Common myeloid progenitor, CD34-positive (primary cell): Measurements from ENCODE around the gene RTCB.

Experiments used
- CTCF ChIA-PET: fragments of 350-600 bp; sonication (Branson Sonifier 250); formaldehyde crosslinking; loops from one replicate; lab custom pipeline; 2021; ENCODE audit warnings: antibody characterized with exemption; lab: Charles Lee
- POLR2A ChIA-PET: fragments of 350-600 bp; sonication (Branson Sonifier 250); formaldehyde crosslinking; loops from one replicate; lab custom pipeline; 2021; ENCODE audit warnings: antibody characterized with exemption; lab: Charles Lee
- DNase-seq, 3 donors: peaks; one replicate each; pipeline versions ENCODE4 v3.0.0 to v3.0.0-alpha.2; 2013
- H3K27ac ChIP-seq, 2 experiments: 1 replicate in 1 of 2; 2 replicates in 1 of 2; pipeline ENCODE4 v1.7.0; 2013; ENCODE audit warnings: inconsistent platforms in 2 of 2, low read length in 2 of 2, mild to moderate bottlenecking in 2 of 2, low read depth in 1 of 2, moderate library complexity in 1 of 2; ENCODE audit not compliant: severe bottlenecking in 2 of 2, insufficient read depth in 1 of 2, poor library complexity in 1 of 2
- H3K27me3 ChIP-seq, 5 experiments: replicated peaks in 2 of 5; 1 replicate in 3 of 5; 2 replicates in 2 of 5; pipeline versions ENCODE4 v1.6.1 to v1.7.0; 2013; ENCODE audit warnings: low read length in 4 of 5, mild to moderate bottlenecking in 2 of 5, moderate library complexity in 2 of 5, inconsistent platforms in 1 of 5; ENCODE audit not compliant: insufficient read depth in 5 of 5, control insufficient read depth in 4 of 5
- H3K36me3 ChIP-seq, 4 experiments: 1 replicate in 2 of 4; 2 replicates in 2 of 4; pipeline versions ENCODE4 v1.6.1 to v1.7.0; 2013; ENCODE audit warnings: low read length in 3 of 4, control low read depth in 1 of 4, mild to moderate bottlenecking in 1 of 4; ENCODE audit not compliant: control insufficient read depth in 4 of 4, insufficient read depth in 4 of 4
- H3K4me1 ChIP-seq, 4 experiments: 1 replicate in 3 of 4; 2 replicates in 1 of 4; pipeline versions ENCODE4 v1.6.1 to v1.7.1; 2013; ENCODE audit warnings: low read length in 3 of 4, mild to moderate bottlenecking in 3 of 4, control low read depth in 1 of 4, inconsistent platforms in 1 of 4, moderate library complexity in 1 of 4; ENCODE audit not compliant: control insufficient read depth in 4 of 4, insufficient read depth in 4 of 4; ENCODE audit errors: control extremely low read depth in 1 of 4
- H3K4me3 ChIP-seq, 7 experiments: 1 replicate in 4 of 7; 2 replicates in 3 of 7; pipeline versions ENCODE4 v1.5.1 to v1.7.0; 2013; ENCODE audit warnings: mild to moderate bottlenecking in 7 of 7, low read length in 6 of 7, moderate library complexity in 6 of 7, inconsistent platforms in 2 of 7, low read depth in 2 of 7, control low read depth in 1 of 7; ENCODE audit not compliant: insufficient read depth in 4 of 7, control insufficient read depth in 1 of 7; ENCODE audit errors: extremely low read depth in 1 of 7
- H3K9me3 ChIP-seq, 5 experiments: 1 replicate in 4 of 5; 2 replicates in 1 of 5; pipeline versions ENCODE4 v1.6.1 to v1.7.1; 2013; ENCODE audit warnings: low read length in 4 of 5, mild to moderate bottlenecking in 2 of 5, inconsistent platforms in 1 of 5, low read depth in 1 of 5, moderate library complexity in 1 of 5; ENCODE audit not compliant: control insufficient read depth in 4 of 5, insufficient read depth in 2 of 5; ENCODE audit errors: control extremely low read depth in 1 of 5
- WGBS: methylation state at CpG from one replicate; pipeline ENCODE4 v1.1.5; 2013; ENCODE audit not compliant: insufficient coverage; 5-methylcytosine and 5-hydroxymethylcytosine counted together

The RTCB gene

DNA sequence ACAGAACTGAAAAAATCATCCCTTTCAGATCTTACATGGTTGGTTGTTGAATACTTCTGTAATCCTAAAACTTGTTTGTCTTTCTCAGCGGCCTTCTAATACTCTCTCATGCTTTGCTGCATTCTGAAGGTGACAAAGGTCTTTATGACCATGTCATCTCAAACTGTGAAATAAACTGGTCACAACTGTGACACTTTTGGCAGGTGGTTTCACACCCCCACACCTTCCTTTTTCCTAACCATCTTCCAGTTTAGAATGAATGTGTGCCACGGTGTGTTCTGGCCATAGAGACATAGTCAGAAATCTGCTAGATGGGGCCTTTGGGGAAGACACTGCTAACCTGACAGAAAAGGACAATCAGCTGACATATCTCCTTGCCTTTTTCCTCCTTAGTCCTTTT lies 69.1 kb downstream of the RTCB start:
- Histone ChIP-seq H3K27ac (no peak overlapping the region), H3K4me3 (no peak overlapping the region), H3K4me1 (no peaks in the 10 kb centered on the region), H3K36me3 (no peaks in the 10 kb centered on the region), H3K9me3 (no peaks in the 10 kb centered on the region), H3K27me3 (peaks cover 0 to 51% (median 7%) of the 10 kb centered on the region in 5 experiments)
- DNase-seq = no peak
- 58% methylated on average over 2 of the region's 2 CpGs for WGBS
- POLR2A ChIA-PET = no interaction called here
- CTCF ChIA-PET = no interaction called here

DNA sequence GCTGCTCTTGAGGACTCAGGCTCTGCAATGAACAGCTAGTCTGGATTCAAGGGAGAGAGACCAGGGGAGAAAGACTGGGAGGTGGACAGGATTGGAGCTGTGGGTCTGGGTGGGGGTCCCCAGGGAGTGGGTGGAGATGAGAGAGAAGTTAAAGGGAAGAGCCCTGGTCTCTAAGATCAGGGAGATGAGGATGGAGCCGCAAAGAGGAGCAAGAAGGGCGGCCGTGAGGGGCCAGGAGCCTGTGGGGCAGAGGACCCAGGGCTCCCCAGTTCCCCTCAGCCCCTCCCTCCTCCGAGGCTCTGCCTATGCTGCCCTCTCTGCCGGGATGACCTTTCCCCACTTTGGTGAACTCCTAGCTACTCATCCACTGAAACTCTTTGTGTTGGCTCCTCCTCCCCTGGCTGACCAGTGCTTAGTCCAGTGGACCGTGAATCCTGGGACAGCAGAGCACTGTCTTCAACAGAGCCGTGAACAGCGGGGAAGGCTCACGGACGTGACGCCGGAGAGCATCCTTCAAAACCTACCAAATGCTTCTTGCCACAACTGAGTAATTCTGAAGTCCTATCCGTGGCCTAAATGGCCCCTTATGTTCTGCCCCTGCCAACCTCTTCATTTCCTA lies 70.8 kb downstream of the RTCB start:
- Histone ChIP-seq H3K9me3 (no peaks in the 10 kb centered on the region), H3K27me3 (peaks cover 0 to 67% (median 9%) of the 10 kb centered on the region in 5 experiments), H3K4me3 (no peak overlapping the region), H3K4me1 (no peaks in the 10 kb centered on the region), H3K36me3 (no peaks in the 10 kb centered on the region), H3K27ac (no peak overlapping the region)
- 78% methylated on average over 13 of the region's 13 CpGs for WGBS
- DNase-seq = no peak
- POLR2A ChIA-PET = no interaction called here
- CTCF ChIA-PET = no interaction called here

DNA sequence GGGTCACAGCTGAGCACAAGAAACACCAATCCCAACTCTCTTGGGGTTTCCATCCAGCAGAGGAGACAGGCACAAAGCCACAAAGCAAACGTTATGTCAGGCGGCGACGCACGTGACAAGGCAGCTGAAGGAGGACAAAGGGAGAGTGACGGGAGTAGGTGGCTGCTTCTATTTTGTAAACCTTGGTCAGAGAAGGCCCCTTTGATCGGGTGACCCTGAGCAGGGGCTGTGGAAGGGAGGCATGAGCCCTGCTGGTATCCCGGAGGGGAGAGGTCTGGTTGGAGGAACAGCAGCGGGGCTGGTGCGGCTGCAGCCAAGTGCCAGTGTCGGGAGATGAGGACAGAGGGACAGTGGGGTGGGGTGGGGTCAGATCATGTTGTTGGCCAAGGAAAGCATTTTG lies 71.6 kb downstream of the RTCB start:
- H3K36me3 ChIP-seq = no peaks in the 10 kb centered on the region
- 81% methylated on average over 7 of the region's 11 CpGs for WGBS
- POLR2A ChIA-PET = no interaction called here

DNA sequence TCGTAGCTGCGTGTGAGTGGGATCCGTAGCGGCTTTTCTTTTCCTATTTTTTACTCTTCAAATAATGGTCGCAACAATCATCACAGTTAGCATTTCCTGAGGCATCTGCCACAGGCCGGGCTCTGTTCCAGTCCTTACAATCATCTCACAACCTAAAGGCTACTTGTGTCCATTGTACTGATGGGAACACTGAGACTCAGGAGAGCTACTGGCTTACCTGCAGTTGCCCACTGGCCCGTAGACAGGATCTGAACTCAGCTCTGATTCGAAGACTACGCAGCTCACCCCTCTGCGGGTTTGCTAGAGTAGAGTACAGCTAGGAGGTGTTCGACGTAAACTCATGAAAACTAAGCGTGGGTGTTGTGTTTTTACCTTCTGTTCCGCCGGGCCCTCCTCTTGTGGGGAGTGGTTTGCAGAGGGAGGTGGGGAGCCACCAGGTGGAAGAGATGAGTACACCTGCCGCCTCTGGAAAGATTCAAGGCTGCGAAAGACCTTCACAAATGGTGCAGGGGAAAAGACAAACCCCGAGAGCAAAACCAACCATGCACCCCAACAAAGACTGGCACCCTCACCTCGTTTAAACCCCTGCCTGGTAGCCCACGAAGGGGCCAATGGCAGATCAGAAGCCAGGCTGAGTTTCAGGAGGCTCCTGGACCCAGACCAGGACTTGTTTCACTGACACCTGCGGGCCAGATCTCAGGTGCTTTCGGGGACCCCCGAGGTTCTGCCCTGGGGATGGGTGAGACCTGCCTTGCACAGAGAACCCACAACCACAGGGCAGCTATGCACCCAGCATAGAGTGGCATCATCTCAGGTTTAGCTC lies 72.6 kb downstream of the RTCB start:
- H3K4me1 ChIP-seq = no peaks in the 10 kb centered on the region
- no peak overlapping the region for H3K27ac ChIP-seq
- H3K9me3 ChIP-seq = no peaks in the 10 kb centered on the region
- CTCF ChIA-PET = no interaction called here
- H3K4me3 ChIP-seq = no peak overlapping the region
- DNase-seq = no peak
- H3K27me3 ChIP-seq = peaks cover 0 to 72% (median 9%) of the 10 kb centered on the region in 5 experiments
- POLR2A ChIA-PET = no interaction called here
- H3K36me3 ChIP-seq = no peaks in the 10 kb centered on the region
- 89% methylated on average over 17 of the region's 23 CpGs for WGBS

More for the DNA sequence above, 71.6 kb downstream of the RTCB start:
- H3K27ac ChIP-seq = no peak overlapping the region
- no peak overlapping the region for H3K4me3 ChIP-seq
- CTCF ChIA-PET = no interaction called here
- H3K27me3 ChIP-seq = peaks cover 0 to 72% (median 9%) of the 10 kb centered on the region in 5 experiments
- no peaks in the 10 kb centered on the region for H3K9me3 ChIP-seq
- no peak for DNase-seq
- H3K4me1 ChIP-seq = no peaks in the 10 kb centered on the region

GRCh38 chr22:32338757-32339156 lies 73.3 kb downstream of the RTCB start:
- DNase-seq = no peak
- no peaks in the 10 kb centered on the region for H3K4me1 ChIP-seq
- WGBS = 97% methylated on average over 9 of the region's 10 CpGs
- H3K36me3 ChIP-seq = no peaks in the 10 kb centered on the region
- no peaks in the 10 kb centered on the region for H3K9me3 ChIP-seq
- H3K27ac ChIP-seq = no peak overlapping the region
- no peak overlapping the region for H3K4me3 ChIP-seq
- CTCF ChIA-PET = no interaction called here
- POLR2A ChIA-PET = no interaction called here
- H3K27me3 ChIP-seq = peaks cover 0 to 67% (median 9%) of the 10 kb centered on the region in 5 experiments
